Right ventricle myocardium superior (tissue), 1 donor: ENCODE results near the gene MTHFSD. TPM values are rescaled to one million over a fixed set of nuclear protein-coding genes. Genes with fewer than 3 reads are reported as not detected.

Experiments used
- ATAC-seq: fragments of 200-7000 bp; cut with Tn5 transposase; one replicate; pipeline ENCODE4 v1.9.1; 2020; ENCODE audit warnings: mild to moderate bottlenecking; ENCODE audit not compliant: poor library complexity
- DNase-seq: peaks from one replicate; pipeline ENCODE4 v3.0.0-alpha.2; 2020
- intact Hi-C: fragments of 100-400 bp; cut with DNase I; formaldehyde crosslinking; loops from one replicate; pipeline ENCODE4 v1.11.2; 2022
- total RNA-seq: library from RNA; stranded (reverse); fragmentation: NEBNext Ultra II Directional; extraction: Animal tissue kit (Norgen Biotek cat#: 25700); gene quantifications from one replicate; pipeline ENCODE4 v1.2.1, GENCODE V29; 2021
- donor health status: DM: no; HTN: yes; CAD: no; lungs with severe emphysema.

The MTHFSD gene
- total RNA-seq, 1 donor from 2014 or later = 9.6 TPM

DNA sequence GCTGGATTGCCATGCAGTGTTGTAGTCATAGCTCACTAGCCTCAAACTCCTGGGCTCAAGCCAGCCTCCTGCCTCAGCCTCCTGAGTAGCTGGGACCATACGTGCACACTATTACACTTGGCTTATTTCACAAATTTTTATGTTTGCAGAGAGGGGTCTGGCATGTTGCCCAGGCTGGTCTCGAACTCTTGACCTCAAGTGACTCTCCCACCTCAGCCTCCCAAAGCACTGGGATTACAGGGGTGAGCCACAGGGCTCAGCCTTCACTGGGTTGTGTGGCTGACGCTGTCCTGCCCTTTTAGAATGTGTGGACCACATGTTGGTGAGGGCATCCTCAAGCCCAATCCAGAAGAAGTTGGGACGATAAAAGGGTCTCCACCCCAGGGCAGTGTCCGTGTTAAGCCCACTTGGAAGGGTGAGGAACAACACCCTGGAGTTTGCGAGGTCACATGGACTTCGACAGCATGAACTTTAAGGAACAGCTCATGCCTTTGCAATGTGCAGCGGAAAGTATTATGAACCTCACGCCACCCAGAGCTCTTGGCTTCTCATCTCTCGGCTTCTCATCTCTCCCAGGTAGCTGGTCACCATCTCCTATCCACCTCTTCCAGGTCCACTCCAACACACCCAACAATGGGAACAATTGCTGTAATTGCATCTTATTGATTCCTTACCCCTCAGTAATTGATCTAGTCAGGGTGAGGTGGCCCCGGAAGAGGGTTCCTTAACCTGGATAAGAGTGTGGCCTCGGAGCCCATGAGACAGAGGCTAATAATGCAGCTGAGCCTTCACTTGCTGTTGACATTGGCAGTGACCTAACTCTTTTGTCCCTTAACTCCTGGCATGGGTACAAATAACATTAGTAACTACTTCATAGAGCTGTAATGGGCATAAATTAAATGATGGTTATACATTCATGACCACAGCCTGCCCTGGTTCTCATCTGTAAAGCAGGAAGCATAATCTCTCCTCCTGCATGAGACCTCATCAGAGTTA, 30.0 kb upstream of the MTHFSD start:
- intact Hi-C loops = no loop called here

GRCh38 chr16:86584071-86584685, 29.1 kb upstream of the MTHFSD start:
- ATAC-seq (peak; percentile 25), DNase-seq (no peak)
- intact Hi-C loops = no loop called here

More for the DNA sequence above, 30.0 kb upstream of the MTHFSD start:
- no peak for DNase-seq
- ATAC-seq = no peak

- ATAC-seq (no peak), DNase-seq (no peak)
- intact Hi-C loops = no loop called here
These were observed 26.4 kb upstream of the MTHFSD start for GRCh38 chr16:86581458-86581857.

DNA sequence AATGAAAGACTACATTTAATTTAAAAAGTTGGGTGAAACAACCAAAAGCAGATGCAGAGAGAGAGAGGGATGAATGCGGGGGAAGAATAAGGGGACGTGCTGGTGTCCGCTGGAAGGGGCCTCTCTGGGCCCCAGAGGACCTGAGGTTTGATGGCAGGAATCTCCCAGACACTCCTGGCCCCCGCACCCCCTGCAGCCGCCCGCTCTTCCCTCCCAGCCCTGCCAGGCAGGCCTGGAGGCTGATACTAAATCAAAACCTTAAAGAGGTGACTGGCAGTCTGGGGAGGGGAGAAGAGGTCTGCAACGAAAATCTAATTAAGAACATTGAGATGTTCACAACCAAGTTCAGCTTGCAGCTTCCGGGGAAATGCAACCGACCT, 25.7 kb upstream of the MTHFSD start:
- intact Hi-C loops = no loop called here
- ATAC-seq = no peak
- DNase-seq = no peak

GRCh38 chr16:86580063-86580790, 25.2 kb upstream of the MTHFSD start:
- DNase-seq = no peak
- ATAC-seq = no peak
- intact Hi-C loops = no loop called here

- DNase-seq = no peak
- ATAC-seq = no peak
- intact Hi-C loops = loop anchor here (10.0 kb wide), 2 partner anchors 185 to 255 kb away; no protein-coding TSS in a partner anchor
These were observed 24.4 kb upstream of the MTHFSD start for GRCh38 chr16:86579268-86580062.

DNA sequence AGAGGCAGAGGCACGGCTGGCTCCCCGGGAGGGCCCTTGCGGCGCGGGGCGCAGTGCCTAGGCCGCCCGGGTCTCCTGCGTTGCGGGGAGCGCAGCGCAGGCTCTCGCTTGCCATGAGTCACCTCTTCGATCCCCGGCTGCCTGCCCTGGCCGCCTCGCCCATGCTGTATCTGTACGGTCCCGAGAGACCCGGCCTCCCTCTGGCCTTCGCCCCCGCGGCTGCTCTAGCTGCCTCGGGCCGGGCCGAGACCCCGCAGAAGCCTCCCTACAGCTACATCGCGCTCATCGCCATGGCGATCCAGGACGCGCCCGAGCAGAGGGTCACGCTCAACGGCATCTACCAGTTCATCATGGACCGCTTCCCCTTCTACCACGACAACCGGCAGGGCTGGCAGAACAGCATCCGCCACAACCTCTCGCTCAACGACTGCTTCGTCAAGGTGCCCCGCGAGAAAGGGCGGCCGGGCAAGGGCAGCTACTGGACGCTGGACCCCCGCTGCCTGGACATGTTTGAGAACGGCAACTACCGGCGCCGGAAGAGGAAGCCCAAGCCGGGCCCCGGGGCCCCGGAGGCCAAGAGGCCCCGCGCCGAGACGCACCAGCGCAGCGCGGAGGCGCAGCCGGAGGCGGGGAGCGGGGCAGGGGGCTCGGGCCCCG, 23.7 kb upstream of the MTHFSD start:
- intact Hi-C loops = loop anchor here (10.0 kb wide), 2 partner anchors 186 to 256 kb away; no protein-coding TSS in a partner anchor
- DNase-seq (peak; percentile 61), ATAC-seq (no peak)

GRCh38 chr16:86578061-86578599, 23.1 kb upstream of the MTHFSD start, which contains the start of gene FOXL1:
FOXL1 (plus strand) TSS chr16:86578549; CDS start chr16:86578724, 175 bp downstream.
- DNase-seq = no peak
- intact Hi-C loops = loop anchor here (10.0 kb wide), 2 partner anchors 187 to 257 kb away; no protein-coding TSS in a partner anchor
- no peak for ATAC-seq

GRCh38 chr16:86577314-86577971, 22.4 kb upstream of the MTHFSD start:
- intact Hi-C loops = loop anchor here (10.0 kb wide), 2 partner anchors 187 to 257 kb away; no protein-coding TSS in a partner anchor
- DNase-seq (no peak), ATAC-seq (no peak)

DNA sequence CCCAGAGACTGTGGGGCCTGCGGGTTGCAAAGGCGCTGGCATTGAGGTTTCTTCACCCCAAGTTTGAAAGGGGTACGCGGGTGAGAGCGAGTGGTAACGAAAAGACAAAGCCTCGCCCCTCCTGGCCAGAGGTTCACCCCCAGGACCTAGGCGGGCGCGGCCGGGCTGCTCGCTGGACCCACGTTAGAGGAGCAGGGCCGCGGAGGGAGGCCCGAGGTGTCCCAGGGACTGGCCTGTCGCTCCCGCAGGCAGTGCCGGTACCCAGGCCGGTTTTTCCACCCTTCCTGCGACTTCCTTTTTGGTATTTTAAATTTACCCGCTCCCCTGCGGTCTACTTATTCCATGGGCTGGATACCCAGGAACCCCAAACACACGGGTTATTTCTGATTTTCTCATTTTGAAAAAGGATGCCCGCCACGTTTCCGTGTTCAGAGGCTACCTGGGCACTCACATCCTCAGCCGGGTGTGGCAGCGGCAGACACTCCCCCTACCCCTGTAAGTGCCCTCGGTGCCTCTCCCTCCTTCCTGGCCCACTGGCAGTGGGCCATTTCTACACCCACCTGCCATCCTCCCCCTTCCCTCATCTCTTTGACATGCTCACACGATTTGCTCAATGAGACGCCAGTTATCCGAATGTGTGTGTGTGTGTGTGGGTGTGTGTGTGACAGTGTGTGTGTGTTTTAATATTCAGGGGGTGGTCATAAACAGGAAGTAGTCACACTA, 21.7 kb upstream of the MTHFSD start:
- DNase-seq (no peak), ATAC-seq (no peak)
- intact Hi-C loops = loop anchor here (10.0 kb wide), 2 partner anchors 188 to 258 kb away; no protein-coding TSS in a partner anchor

DNA sequence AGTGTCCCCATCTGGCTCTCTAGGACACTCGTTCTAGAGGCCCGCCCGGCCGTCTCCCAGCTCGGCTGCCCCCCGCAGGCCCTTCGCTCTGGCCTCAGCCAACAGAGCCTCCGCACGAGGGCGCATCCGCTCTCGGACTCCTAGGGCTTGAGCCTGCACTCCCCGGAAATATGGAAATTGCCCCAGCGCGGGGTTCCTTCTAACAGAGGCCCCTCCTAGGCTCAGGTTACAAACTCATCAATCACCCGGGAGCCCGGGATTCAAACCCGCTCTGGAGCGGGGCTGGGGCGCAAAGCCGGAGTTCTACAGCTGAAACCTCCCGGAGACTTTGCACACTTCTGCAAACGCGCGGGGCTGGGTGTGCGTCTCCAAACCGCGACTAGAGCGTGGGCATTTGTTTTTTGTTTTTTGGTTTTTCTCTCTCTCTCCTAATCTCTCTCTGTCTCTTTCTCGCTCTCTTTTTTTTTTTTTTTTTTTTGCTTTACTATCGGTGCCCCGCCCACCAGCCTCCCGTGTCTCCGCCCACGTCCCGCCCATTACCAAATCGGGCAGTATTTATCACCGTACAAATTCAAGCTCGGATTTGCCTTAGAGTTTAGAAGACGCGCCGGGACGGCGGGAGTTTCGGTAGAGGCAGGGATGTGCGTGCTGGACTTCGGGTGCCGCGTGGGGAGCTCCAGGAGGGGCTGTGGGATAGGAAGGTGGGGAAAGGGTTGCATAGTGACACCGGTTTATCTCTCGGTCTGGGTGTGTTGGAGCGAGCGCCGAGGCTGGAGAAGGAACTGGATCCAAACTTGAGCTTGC, 20.9 kb upstream of the MTHFSD start:
- intact Hi-C loops = loop anchor here (10.0 kb wide), 2 partner anchors 189 to 259 kb away; no protein-coding TSS in a partner anchor
- ATAC-seq (peak; percentile 91), DNase-seq (peak; percentile 91)

GRCh38 chr16:86575095-86575685, 20.2 kb upstream of the MTHFSD start:
- intact Hi-C loops = loop anchor here (10.0 kb wide), 2 partner anchors 190 to 260 kb away; no protein-coding TSS in a partner anchor
- DNase-seq (no peak), ATAC-seq (no peak)

DNA sequence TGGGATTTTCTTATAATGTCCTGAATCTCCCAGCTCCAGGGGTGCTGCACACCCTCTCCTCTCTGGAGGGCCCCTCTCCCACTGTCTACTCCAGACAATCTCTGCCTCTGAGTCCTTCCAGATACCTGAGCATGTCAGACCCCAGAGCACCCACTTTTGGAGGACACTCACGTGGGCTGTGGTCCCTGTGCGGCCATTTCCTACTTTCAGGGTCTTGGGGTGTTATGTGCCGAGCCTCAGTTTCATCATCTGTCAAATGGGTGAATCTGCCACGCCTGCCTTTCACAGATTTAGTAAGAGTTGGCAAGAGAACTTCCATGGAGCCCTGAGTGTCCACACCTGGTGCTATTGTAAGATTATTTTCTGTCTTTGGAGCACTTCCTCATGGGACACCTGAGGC, 19.6 kb upstream of the MTHFSD start:
- DNase-seq (no peak), ATAC-seq (no peak)
- intact Hi-C loops = loop anchor here (10.0 kb wide), 2 partner anchors 190 to 260 kb away; no protein-coding TSS in a partner anchor

- DNase-seq = no peak
- intact Hi-C loops = loop anchor here (10.0 kb wide), 2 partner anchors 191 to 261 kb away; no protein-coding TSS in a partner anchor
- no peak for ATAC-seq
These were observed 18.8 kb upstream of the MTHFSD start for GRCh38 chr16:86573646-86574508.
